Suprapubic skin (tissue), 4 donors: ENCODE results near the gene SLCO1A2.

Source experiments
- EP300 ChIP-seq: sonication (generic); formaldehyde crosslinking; IDR thresholded peaks from one replicate; pipeline ENCODE4 v1.6.1; 2017; ENCODE audit warnings: antibody characterized with exemption
- POLR2A ChIP-seq, 2 donors: fragments of 450-650 bp; IDR thresholded peaks; one replicate each; pipeline ENCODE4 v1.6.1; 2017; ENCODE audit warnings: antibody characterized with exemption in 2 of 2, mild to moderate bottlenecking in 2 of 2, moderate library complexity in 2 of 2
- POLR2AphosphoS5 ChIP-seq, 3 donors: sonication (generic); formaldehyde crosslinking; IDR thresholded peaks; one replicate each; pipeline ENCODE4 v1.6.1; 2017; ENCODE audit warnings: antibody characterized with exemption in 3 of 3
- TF ChIP-seq, protein P1 (sequence below), 2 donors: fragments of 200-600 bp in 1 of 2; fragments of 450-650 bp in 1 of 2; sonication (generic) in 1 of 2; IDR thresholded peaks; one replicate each; pipeline ENCODE4 v1.5.1; 2016 to 2019; ENCODE audit warnings: antibody characterized with exemption in 2 of 2, mild to moderate bottlenecking in 1 of 2, moderate library complexity in 1 of 2

DNA sequence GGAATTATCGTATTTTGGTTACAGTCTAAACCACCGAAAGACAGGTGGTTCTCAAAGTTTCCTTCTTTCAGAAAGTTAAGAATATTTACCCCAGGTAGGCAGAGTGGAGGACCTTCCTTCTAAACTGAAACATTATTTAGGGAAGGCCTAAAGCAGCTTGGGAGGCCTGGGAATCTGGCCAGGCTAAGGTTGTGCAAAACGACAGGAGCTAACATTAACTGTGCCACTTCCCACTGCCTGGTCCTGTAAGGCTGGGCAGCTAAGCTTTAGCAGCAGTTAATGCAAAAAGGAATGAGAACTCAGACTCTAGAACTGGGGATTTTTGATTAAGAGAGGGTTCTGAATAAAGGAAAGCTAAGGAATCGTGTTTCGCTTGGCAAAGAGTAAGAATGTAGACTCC lies 82.6 kb downstream of the SLCO1A2 start:
- TF ChIP-seq, protein P1, sequence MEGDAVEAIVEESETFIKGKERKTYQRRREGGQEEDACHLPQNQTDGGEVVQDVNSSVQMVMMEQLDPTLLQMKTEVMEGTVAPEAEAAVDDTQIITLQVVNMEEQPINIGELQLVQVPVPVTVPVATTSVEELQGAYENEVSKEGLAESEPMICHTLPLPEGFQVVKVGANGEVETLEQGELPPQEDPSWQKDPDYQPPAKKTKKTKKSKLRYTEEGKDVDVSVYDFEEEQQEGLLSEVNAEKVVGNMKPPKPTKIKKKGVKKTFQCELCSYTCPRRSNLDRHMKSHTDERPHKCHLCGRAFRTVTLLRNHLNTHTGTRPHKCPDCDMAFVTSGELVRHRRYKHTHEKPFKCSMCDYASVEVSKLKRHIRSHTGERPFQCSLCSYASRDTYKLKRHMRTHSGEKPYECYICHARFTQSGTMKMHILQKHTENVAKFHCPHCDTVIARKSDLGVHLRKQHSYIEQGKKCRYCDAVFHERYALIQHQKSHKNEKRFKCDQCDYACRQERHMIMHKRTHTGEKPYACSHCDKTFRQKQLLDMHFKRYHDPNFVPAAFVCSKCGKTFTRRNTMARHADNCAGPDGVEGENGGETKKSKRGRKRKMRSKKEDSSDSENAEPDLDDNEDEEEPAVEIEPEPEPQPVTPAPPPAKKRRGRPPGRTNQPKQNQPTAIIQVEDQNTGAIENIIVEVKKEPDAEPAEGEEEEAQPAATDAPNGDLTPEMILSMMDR (IDR thresholded peaks at IDR 0.05) = no peak
- no peak for TF ChIP-seq POLR2A (IDR thresholded peaks at IDR 0.05)
- no peak for TF ChIP-seq POLR2AphosphoS5 (IDR thresholded peaks at IDR 0.05)
- TF ChIP-seq EP300 = no peak
